Measurements from ENCODE around the gene SEMA3E.
"Not testable (repeated sequence)": the region's sequence is repeated elsewhere in the genome, so short reads cannot be mapped to it uniquely, and the experiment has no call there.

Gene SEMA3E

GRCh38 chr7:83562960-83563359 is 86.0 kb downstream of the SEMA3E start:
- DNase-seq (ENCODE audit: extremely low read depth in 1 of 2, low read depth in 1 of 2), result no peak

- no peak for DNase-seq (ENCODE audit: extremely low read depth in 1 of 2, low read depth in 1 of 2)
Measured at GRCh38 chr7:83562289-83562688, 86.7 kb downstream of the SEMA3E start.

GRCh38 chr7:83559887-83560286 is 89.1 kb downstream of the SEMA3E start:
- no peak for DNase-seq (ENCODE audit: extremely low read depth in 1 of 2, low read depth in 1 of 2)

- DNase-seq (ENCODE audit: extremely low read depth in 1 of 2, low read depth in 1 of 2), result not testable (repeated sequence)
Measured at GRCh38 chr7:83552556-83552955, 96.4 kb downstream of the SEMA3E start.

- no peak for DNase-seq (ENCODE audit: extremely low read depth in 1 of 2, low read depth in 1 of 2)
Measured at GRCh38 chr7:83550100-83550499, 98.8 kb downstream of the SEMA3E start.

GRCh38 chr7:83548250-83548649 is 100.7 kb downstream of the SEMA3E start:
- no peak for DNase-seq (ENCODE audit: extremely low read depth in 1 of 2, low read depth in 1 of 2)

GRCh38 chr7:83547526-83547925 is 101.4 kb downstream of the SEMA3E start:
- no peak for DNase-seq (ENCODE audit: extremely low read depth in 1 of 2, low read depth in 1 of 2)

GRCh38 chr7:83546586-83546985 is 102.4 kb downstream of the SEMA3E start:
- no peak for DNase-seq (ENCODE audit: extremely low read depth in 1 of 2, low read depth in 1 of 2)

GRCh38 chr7:83541187-83541960 is 107.6 kb downstream of the SEMA3E start:
- DNase-seq (ENCODE audit: extremely low read depth in 1 of 2, low read depth in 1 of 2), result no peak

- DNase-seq (ENCODE audit: extremely low read depth in 1 of 2, low read depth in 1 of 2), result no peak
Measured at GRCh38 chr7:83534488-83534887, 114.5 kb downstream of the SEMA3E start.

GRCh38 chr7:83532219-83532618 is 116.7 kb downstream of the SEMA3E start:
- DNase-seq (ENCODE audit: extremely low read depth in 1 of 2, low read depth in 1 of 2), result no peak

- DNase-seq (ENCODE audit: extremely low read depth in 1 of 2, low read depth in 1 of 2), result no peak
Measured at GRCh38 chr7:83531766-83532165, 117.2 kb downstream of the SEMA3E start.

- no peak for DNase-seq (ENCODE audit: extremely low read depth in 1 of 2, low read depth in 1 of 2)
Measured at GRCh38 chr7:83528925-83529423, 120.0 kb downstream of the SEMA3E start.

GRCh38 chr7:83524277-83525075 is 124.5 kb downstream of the SEMA3E start:
- DNase-seq (ENCODE audit: extremely low read depth in 1 of 2, low read depth in 1 of 2), result no peak

- no peak for DNase-seq (ENCODE audit: extremely low read depth in 1 of 2, low read depth in 1 of 2)
Measured at GRCh38 chr7:83520726-83521125, 128.2 kb downstream of the SEMA3E start.

- DNase-seq (ENCODE audit: extremely low read depth in 1 of 2, low read depth in 1 of 2), result no peak
Measured at GRCh38 chr7:83519240-83519639, 129.7 kb downstream of the SEMA3E start.

- no peak for DNase-seq (ENCODE audit: extremely low read depth in 1 of 2, low read depth in 1 of 2)
Measured at GRCh38 chr7:83517035-83517700, 131.8 kb downstream of the SEMA3E start.

- DNase-seq (ENCODE audit: extremely low read depth in 1 of 2, low read depth in 1 of 2), result no peak
Measured at GRCh38 chr7:83514977-83515376, 134.0 kb downstream of the SEMA3E start.

- no peak for DNase-seq (ENCODE audit: extremely low read depth in 1 of 2, low read depth in 1 of 2)
Measured at GRCh38 chr7:83509255-83510021, 139.5 kb downstream of the SEMA3E start.

GRCh38 chr7:83504330-83504729 is 144.6 kb downstream of the SEMA3E start:
- no peak for DNase-seq (ENCODE audit: extremely low read depth in 1 of 2, low read depth in 1 of 2)

GRCh38 chr7:83502636-83503035 is 146.3 kb downstream of the SEMA3E start:
- DNase-seq (ENCODE audit: extremely low read depth in 1 of 2, low read depth in 1 of 2), result no peak

Measured in activated CD8-positive, alpha-beta memory T cell treated with anti-CD3 and anti-CD28 coated beads for 1 hour (primary cell).